Testis (tissue), 3 donors: ENCODE results near the gene L3MBTL4. TPM values are rescaled to one million over a fixed set of nuclear protein-coding genes. Genes with fewer than 3 reads are reported as not detected.
A peak's percentile ranks its signal among the peaks of the same experiment; 100 is the strongest.

Experiments
- DNase-seq: peaks from one replicate; pipeline ENCODE4 v3.0.0-alpha.2; 2019
- H3K27ac ChIP-seq, 2 donors: fragments of 200-600 bp; sonication (generic); one replicate each; pipeline ENCODE4 v1.5.1; 2019
- H3K27me3 ChIP-seq: fragments of 200-600 bp; sonication (generic); one replicate; pipeline ENCODE4 v1.5.1; 2019
- H3K36me3 ChIP-seq: fragments of 200-600 bp; sonication (generic); one replicate; pipeline ENCODE4 v1.5.1; 2017; ENCODE audit warnings: low read depth; ENCODE audit errors: missing control alignments
- H3K4me1 ChIP-seq: fragments of 200-600 bp; sonication (generic); one replicate; pipeline ENCODE4 v1.5.1; 2019
- H3K4me3 ChIP-seq, 2 donors: fragments of 200-600 bp; sonication (generic); one replicate each; pipeline ENCODE4 v1.5.1; 2017 to 2019
- H3K9me3 ChIP-seq: fragments of 200-600 bp; sonication (generic); one replicate; pipeline ENCODE4 v1.5.1; 2017
- CTCF ChIP-seq, 3 experiments: fragments of 450-650 bp in 2 of 3; fragments of 200-600 bp in 1 of 3; sonication (generic) in 1 of 3; IDR thresholded peaks; one replicate each; pipeline ENCODE4 v1.5.1; 2016 to 2019; ENCODE audit warnings: antibody characterized with exemption in 3 of 3, mild to moderate bottlenecking in 2 of 3, moderate library complexity in 1 of 3
- POLR2A ChIP-seq: fragments of 450-650 bp; IDR thresholded peaks from one replicate; pipeline ENCODE4 v1.6.1; 2017; ENCODE audit warnings: antibody characterized with exemption, mild to moderate bottlenecking, moderate library complexity
- WGBS, 2 donors: methylation state at CpG; one replicate each; pipeline ENCODE4 v1.1.5; 2018; 5-methylcytosine and 5-hydroxymethylcytosine counted together
- intact Hi-C: fragments of 100-400 bp; cut with DNase I; formaldehyde crosslinking; loops from one replicate; pipeline ENCODE4 v1.15.1; 2023; ENCODE audit warnings: low total_unique reads
- polyA plus RNA-seq: library from polyadenylated mRNA; stranded (reverse); fragments of 350-450 nt; fragmentation: Illumina TruSeq; extraction: RNeasy Lipid Tissue Mini Kit (QIAGEN cat#74804); gene quantifications from one replicate; pipeline ENCODE4 v1.2.3, GENCODE V29; 2014; ENCODE audit warnings: low read depth, low replicate concordance; ENCODE audit not compliant: insufficient read depth
- total RNA-seq, 2 donors: library from RNA; depleted of rRNA; stranded (reverse); fragments of >200 nt; gene quantifications; one replicate each; pipeline ENCODE4 v1.2.3, GENCODE V29; 2016

L3MBTL4 gene
- total and polyA plus RNA-seq, 3 donors from 2014 or later = 26.6 to 50.9 (median 46.2) TPM

- WGBS, 2 donors = 54 to 62% methylated on average over 7 of the region's 7 CpGs
- no peak for TF ChIP-seq POLR2A
- TF ChIP-seq CTCF (IDR thresholded peaks at IDR 0.05) = no peak
- H3K4me3 ChIP-seq = peak overlapping the region; percentile 25 to 36
- H3K27ac ChIP-seq = peak overlapping the region; percentile 43 to 54
- no peaks in the 10 kb centered on the region for H3K36me3 ChIP-seq
- no peaks in the 10 kb centered on the region for H3K9me3 ChIP-seq
- no peak for DNase-seq
- H3K27me3 ChIP-seq = no peaks in the 10 kb centered on the region
- peaks cover 26% of the 10 kb centered on the region for H3K4me1 ChIP-seq
- intact Hi-C loops = no loop called here
Measured at GRCh38 chr18:6363216-6363615, 51.5 kb downstream of the L3MBTL4 start.

DNA sequence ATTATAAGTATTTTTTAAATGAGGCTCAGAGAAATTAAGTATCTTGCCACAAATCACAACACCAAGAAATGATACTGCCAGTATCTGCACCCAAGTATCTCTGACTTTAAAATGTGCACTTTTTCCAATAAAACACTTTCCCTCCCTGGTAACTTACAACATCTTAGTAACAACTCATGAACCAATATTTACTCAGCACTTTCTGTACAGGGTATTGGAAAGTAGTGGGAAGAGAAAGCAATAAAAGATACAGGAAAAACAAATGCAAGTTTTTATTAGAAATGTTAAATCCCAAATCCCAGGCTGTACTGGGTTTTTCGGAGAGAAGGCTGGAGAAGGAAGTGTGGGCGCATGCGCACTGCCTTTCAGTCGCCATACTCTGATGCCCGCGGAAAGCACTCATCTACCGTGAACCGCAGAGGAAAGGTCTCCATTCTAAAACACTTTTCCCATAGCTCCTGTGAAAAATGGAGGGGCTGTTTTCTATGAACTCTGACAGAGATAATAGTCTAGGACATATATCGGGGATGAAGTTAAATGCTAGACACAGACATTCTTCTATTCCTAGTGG, 52.1 kb downstream of the L3MBTL4 start:
- peak; percentile 47 for DNase-seq
- H3K4me3 ChIP-seq = peak overlapping the region; percentile 25 to 36
- peaks cover 26% of the 10 kb centered on the region for H3K4me1 ChIP-seq
- no peaks in the 10 kb centered on the region for H3K27me3 ChIP-seq
- H3K36me3 ChIP-seq = no peaks in the 10 kb centered on the region
- H3K9me3 ChIP-seq = no peaks in the 10 kb centered on the region
- intact Hi-C loops = no loop called here
- no peak for TF ChIP-seq POLR2A
- TF ChIP-seq CTCF (IDR thresholded peaks at IDR 0.05) = no peak
- WGBS, 2 donors = 60 to 74% methylated on average over 9 of the region's 9 CpGs
- peak overlapping the region; percentile 43 to 54 for H3K27ac ChIP-seq

DNA sequence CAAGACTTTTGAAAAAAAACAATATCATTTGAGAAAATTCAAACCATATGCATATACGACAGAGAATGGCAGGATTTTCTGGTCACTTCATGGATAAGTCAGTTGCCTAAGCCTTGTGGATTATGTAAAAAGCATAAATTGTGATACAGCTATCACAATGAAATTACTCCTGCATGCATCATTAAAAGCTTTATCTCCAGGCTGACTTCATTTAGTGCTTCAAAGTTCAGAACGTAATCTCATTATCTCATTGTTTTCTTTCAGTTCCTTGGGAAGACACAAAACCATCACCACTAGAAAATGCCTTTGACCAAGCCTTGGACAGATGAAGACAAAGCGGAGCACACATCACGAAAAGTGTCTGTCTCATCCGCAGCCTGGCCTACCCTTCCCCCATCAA, 57.0 kb downstream of the L3MBTL4 start:
- H3K36me3 ChIP-seq = no peaks in the 10 kb centered on the region
- H3K27me3 ChIP-seq = no peaks in the 10 kb centered on the region
- intact Hi-C loops = no loop called here
- peaks cover 14% of the 10 kb centered on the region for H3K4me1 ChIP-seq
- TF ChIP-seq CTCF (IDR thresholded peaks at IDR 0.05) = no peak
- TF ChIP-seq POLR2A = no peak
- WGBS, 2 donors = 72% methylated on average over 5 of the region's 5 CpGs
- no peak overlapping the region for H3K4me3 ChIP-seq
- no peaks in the 10 kb centered on the region for H3K9me3 ChIP-seq
- H3K27ac ChIP-seq = no peak overlapping the region
- DNase-seq = no peak

DNA sequence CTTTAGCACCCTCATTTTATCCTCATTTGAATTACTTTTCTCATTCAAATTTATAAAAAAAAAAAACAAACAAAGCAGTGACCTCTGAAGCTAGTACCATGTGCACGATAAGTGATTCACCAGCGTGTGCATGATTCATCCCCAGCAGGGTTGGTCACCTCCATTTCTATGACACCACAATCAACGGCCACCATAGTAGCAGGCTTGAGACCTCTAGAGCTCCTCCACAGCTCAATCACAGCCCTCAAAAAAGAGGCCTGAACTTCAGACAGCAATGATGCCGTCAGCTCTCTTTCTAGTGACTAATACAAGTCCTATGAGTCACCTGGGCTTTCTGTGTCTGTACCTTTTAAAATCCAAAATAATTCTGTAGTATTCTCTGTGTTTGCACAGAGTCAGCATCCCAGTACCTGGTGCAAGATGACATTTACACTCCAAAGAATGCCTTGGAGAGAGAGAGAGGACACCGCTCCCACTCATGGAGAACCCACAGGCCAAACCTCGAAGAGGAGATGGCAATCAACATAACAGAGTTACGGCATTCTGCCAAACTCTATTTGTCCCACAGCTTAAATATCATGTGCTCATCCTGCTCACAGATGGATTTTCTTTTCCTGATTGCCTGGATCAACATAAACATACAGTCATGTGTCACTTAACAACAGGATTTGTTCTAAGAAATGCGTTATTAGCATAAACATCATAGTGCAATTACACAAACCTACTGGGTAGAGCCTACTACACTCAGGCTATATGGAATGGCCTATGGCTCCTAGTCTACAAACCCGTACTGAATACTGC, 58.7 kb downstream of the L3MBTL4 start:
- H3K4me1 ChIP-seq = peaks cover 14% of the 10 kb centered on the region
- no peaks in the 10 kb centered on the region for H3K9me3 ChIP-seq
- 85 to 86% methylated on average over 9 of the region's 9 CpGs for WGBS, 2 donors
- intact Hi-C loops = no loop called here
- no peaks in the 10 kb centered on the region for H3K27me3 ChIP-seq
- no peak overlapping the region for H3K4me3 ChIP-seq
- DNase-seq = no peak
- no peak overlapping the region for H3K27ac ChIP-seq
- no peaks in the 10 kb centered on the region for H3K36me3 ChIP-seq
- no peak for TF ChIP-seq POLR2A
- TF ChIP-seq CTCF (IDR thresholded peaks at IDR 0.05) = no peak

DNA sequence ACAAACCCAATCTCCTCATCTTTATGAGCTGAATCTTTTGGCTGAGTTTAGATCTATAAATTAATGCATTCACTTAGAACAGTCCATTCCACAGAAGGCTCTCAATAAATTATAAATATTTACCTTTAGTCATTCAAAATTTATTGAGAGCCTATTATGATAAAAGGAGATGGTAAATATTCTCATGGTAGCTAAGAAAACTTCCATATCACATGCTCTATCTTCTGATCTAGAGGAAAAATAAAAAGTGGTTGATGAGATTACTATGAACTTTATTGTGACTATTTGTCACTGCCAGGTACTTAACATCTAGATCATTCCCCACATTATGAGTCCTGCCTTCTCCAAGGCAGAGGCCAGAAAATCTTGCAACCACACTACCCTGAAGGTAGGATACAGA, 62.4 kb downstream of the L3MBTL4 start:
- no peaks in the 10 kb centered on the region for H3K9me3 ChIP-seq
- no peak overlapping the region for H3K4me3 ChIP-seq
- H3K4me1 ChIP-seq = peaks cover 2% of the 10 kb centered on the region
- no peak overlapping the region for H3K27ac ChIP-seq
- TF ChIP-seq POLR2A (no peak), CTCF (IDR thresholded peaks at IDR 0.05) (no peak)
- DNase-seq = no peak
- no peaks in the 10 kb centered on the region for H3K36me3 ChIP-seq
- intact Hi-C loops = no loop called here
- no peaks in the 10 kb centered on the region for H3K27me3 ChIP-seq
